ENCODE results near the gene HES6. TPM values are rescaled to one million over a fixed set of nuclear protein-coding genes. Genes with fewer than 3 reads are reported as not detected.

The HES6 gene
- total and polyA plus RNA-seq, 2 of the 8 experiments (the other 6 are each of a cell fraction or from before 2014, with no cell fraction given), result 32.6 to 36.3 TPM

DNA sequence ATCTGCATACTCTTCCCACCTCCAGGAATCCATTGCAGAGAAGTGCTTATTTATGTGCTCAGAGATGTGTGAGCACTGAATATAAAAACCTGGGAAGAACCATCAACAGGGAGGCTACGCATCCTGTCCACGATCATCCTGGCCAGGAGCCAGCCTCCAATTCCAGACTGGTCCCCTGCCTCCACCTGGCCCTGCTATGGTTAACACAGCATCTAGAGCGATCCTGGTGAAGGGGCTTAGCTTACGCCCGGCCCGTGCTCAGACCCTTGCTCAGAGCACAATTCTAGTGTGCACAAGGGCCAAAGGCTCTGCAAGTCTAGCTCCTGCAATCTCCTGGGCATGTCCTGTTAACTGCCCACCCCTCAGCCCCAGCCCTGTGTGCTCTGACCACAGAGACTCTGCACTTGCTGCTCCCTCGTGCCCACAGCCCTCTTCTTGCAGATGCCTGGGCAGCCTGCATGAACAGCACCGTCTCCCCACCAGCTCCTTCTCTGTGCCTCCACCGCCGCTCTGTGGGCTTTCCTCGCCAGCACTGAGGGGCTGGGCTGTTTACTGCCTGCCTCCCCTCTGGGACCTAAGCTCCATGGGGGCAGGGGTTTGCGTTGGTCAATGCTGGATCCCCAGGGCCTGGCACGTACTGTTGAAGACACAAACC is 42.1 kb upstream of the HES6 start (continued):
- TF ChIP-seq TAF7 (optimal IDR thresholded peaks at IDR 0.05; ENCODE audit: borderline replicate concordance, low read depth, low read length) (no peak), ZNF274 (IDR thresholded peaks at IDR 0.05; ENCODE audit: borderline replicate concordance, extremely low read depth, low read length) (no peak), CBX5 (IDR thresholded peaks at IDR 0.05; ENCODE audit: low read depth, low read length) (no peak)
